ENCODE results near the gene KIF26B.

Gene KIF26B

GRCh38 chr1:245229051-245229450 lies 74.3 kb downstream of the KIF26B start:
- no peak overlapping the region for H3K27ac ChIP-seq (ENCODE audit: low read depth, low read length)
- H3K36me3 ChIP-seq (ENCODE audit: insufficient read depth, low read length): no peaks in the 10 kb centered on the region
- H3K9me3 ChIP-seq (ENCODE audit: low read length): no peaks in the 10 kb centered on the region
- H3K4me3 ChIP-seq (ENCODE audit: low read depth in 1 of 2, low read length in 2 of 2): no peak overlapping the region
- no peaks in the 10 kb centered on the region for H3K27me3 ChIP-seq (ENCODE audit: control insufficient read depth in 1 of 2, insufficient read depth in 2 of 2, low read length in 2 of 2)
- H3K9ac ChIP-seq (ENCODE audit: low read length): no peak overlapping the region
- no peaks in the 10 kb centered on the region for H3K4me1 ChIP-seq (ENCODE audit: insufficient read depth, low read length)

GRCh38 chr1:245232931-245233330 lies 78.1 kb downstream of the KIF26B start:
- Histone ChIP-seq H3K27ac (ENCODE audit: low read depth, low read length) (no peak overlapping the region), H3K36me3 (ENCODE audit: insufficient read depth, low read length) (no peaks in the 10 kb centered on the region), H3K9me3 (ENCODE audit: low read length) (no peaks in the 10 kb centered on the region), H3K9ac (ENCODE audit: low read length) (no peak overlapping the region), H3K27me3 (ENCODE audit: control insufficient read depth in 1 of 2, insufficient read depth in 2 of 2, low read length in 2 of 2) (no peaks in the 10 kb centered on the region), H3K4me3 (ENCODE audit: low read depth in 1 of 2, low read length in 2 of 2) (no peak overlapping the region), H3K4me1 (ENCODE audit: insufficient read depth, low read length) (no peaks in the 10 kb centered on the region)

DNA sequence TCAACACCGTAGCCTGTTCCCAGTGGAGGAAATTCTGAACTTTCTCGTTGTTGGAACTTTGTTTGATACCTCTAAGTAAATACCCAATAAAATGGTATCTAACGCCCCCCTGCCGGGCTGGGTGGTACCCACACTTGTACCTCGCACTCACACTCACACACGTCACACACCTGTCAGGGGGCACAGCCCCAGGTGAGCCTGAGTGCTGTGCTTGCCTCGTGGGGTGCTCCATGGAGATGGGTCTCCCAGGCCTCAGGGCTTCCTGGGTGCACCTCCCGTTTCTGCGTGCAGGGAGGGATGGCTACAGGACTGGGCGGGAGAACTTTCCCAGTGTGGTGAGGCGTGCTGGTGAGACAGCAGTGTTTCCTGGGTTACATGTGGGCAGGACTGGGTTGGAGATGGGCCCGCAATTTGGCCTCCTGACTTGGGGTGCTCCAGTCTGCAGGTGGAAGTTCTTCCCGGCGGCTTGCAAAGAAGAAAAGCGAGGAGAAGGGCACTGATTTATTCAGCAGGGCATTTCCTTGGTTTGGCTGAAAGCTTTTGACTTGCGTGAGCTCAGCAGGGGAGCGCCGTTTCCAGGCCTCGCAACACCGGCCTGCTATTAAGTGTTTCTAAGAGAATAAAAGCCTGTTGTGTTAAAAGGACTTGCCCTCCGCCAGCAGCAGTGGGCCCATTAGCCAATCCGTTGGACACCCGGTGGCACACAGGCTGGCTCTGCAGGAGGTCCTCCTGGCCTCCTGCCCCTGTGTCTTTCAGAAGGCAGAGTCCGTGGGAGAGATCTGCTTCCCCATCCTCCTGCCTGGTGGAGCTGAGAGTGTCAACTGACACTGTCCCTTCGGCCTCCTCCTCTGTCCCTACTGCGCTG lies 79.7 kb downstream of the KIF26B start:
- H3K4me1 ChIP-seq (ENCODE audit: insufficient read depth, low read length): no peaks in the 10 kb centered on the region
- H3K27me3 ChIP-seq (ENCODE audit: control insufficient read depth in 1 of 2, insufficient read depth in 2 of 2, low read length in 2 of 2): no peaks in the 10 kb centered on the region
- H3K27ac ChIP-seq (ENCODE audit: low read depth, low read length): no peak overlapping the region
- H3K4me3 ChIP-seq (ENCODE audit: low read depth in 1 of 2, low read length in 2 of 2): no peak overlapping the region
- no peak overlapping the region for H3K9ac ChIP-seq (ENCODE audit: low read length)
- H3K36me3 ChIP-seq (ENCODE audit: insufficient read depth, low read length): no peaks in the 10 kb centered on the region
- no peaks in the 10 kb centered on the region for H3K9me3 ChIP-seq (ENCODE audit: low read length)

GRCh38 chr1:245235156-245235555 lies 80.4 kb downstream of the KIF26B start:
- H3K27me3 ChIP-seq (ENCODE audit: control insufficient read depth in 1 of 2, insufficient read depth in 2 of 2, low read length in 2 of 2): no peaks in the 10 kb centered on the region
- H3K9ac ChIP-seq (ENCODE audit: low read length): no peak overlapping the region
- no peaks in the 10 kb centered on the region for H3K9me3 ChIP-seq (ENCODE audit: low read length)
- H3K4me1 ChIP-seq (ENCODE audit: insufficient read depth, low read length): no peaks in the 10 kb centered on the region
- no peak overlapping the region for H3K27ac ChIP-seq (ENCODE audit: low read depth, low read length)
- no peaks in the 10 kb centered on the region for H3K36me3 ChIP-seq (ENCODE audit: insufficient read depth, low read length)
- no peak overlapping the region for H3K4me3 ChIP-seq (ENCODE audit: low read depth in 1 of 2, low read length in 2 of 2)

- Histone ChIP-seq H3K9ac (ENCODE audit: low read length) (no peak overlapping the region), H3K9me3 (ENCODE audit: low read length) (no peaks in the 10 kb centered on the region), H3K36me3 (ENCODE audit: insufficient read depth, low read length) (no peaks in the 10 kb centered on the region), H3K4me1 (ENCODE audit: insufficient read depth, low read length) (no peaks in the 10 kb centered on the region), H3K27me3 (ENCODE audit: control insufficient read depth in 1 of 2, insufficient read depth in 2 of 2, low read length in 2 of 2) (no peaks in the 10 kb centered on the region), H3K27ac (ENCODE audit: low read depth, low read length) (no peak overlapping the region), H3K4me3 (ENCODE audit: low read depth in 1 of 2, low read length in 2 of 2) (no peak overlapping the region)
These were observed 85.9 kb downstream of the KIF26B start for GRCh38 chr1:245240648-245241165.

GRCh38 chr1:245241526-245242130 lies 86.8 kb downstream of the KIF26B start:
- Histone ChIP-seq H3K27me3 (ENCODE audit: control insufficient read depth in 1 of 2, insufficient read depth in 2 of 2, low read length in 2 of 2) (no peaks in the 10 kb centered on the region), H3K4me1 (ENCODE audit: insufficient read depth, low read length) (no peaks in the 10 kb centered on the region), H3K9ac (ENCODE audit: low read length) (no peak overlapping the region), H3K9me3 (ENCODE audit: low read length) (no peaks in the 10 kb centered on the region), H3K4me3 (ENCODE audit: low read depth in 1 of 2, low read length in 2 of 2) (no peak overlapping the region), H3K36me3 (ENCODE audit: insufficient read depth, low read length) (no peaks in the 10 kb centered on the region), H3K27ac (ENCODE audit: low read depth, low read length) (no peak overlapping the region)

DNA sequence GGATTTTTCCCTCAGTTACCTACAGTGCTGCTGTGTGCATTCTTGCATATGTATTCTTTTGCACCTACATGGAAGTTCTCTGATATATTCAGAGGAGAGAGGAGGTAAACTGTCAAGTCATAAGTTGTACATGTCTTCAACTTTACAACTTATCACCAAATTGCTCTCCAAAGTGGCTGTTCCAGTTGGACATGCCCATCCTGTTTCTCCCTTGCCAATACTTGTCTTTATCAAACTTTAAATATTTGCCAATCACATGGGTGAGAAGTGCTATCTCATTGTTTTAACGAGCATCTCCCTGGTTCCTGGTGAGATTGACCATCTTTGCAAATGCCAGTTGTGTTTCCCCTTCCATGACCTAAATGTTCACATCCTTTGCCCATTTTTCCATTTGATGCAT lies 88.2 kb downstream of the KIF26B start:
- H3K36me3 ChIP-seq (ENCODE audit: insufficient read depth, low read length): no peaks in the 10 kb centered on the region
- no peak overlapping the region for H3K27ac ChIP-seq (ENCODE audit: low read depth, low read length)
- no peaks in the 10 kb centered on the region for H3K27me3 ChIP-seq (ENCODE audit: control insufficient read depth in 1 of 2, insufficient read depth in 2 of 2, low read length in 2 of 2)
- no peak overlapping the region for H3K9ac ChIP-seq (ENCODE audit: low read length)
- H3K4me3 ChIP-seq (ENCODE audit: low read depth in 1 of 2, low read length in 2 of 2): no peak overlapping the region
- peaks cover 4% of the 10 kb centered on the region for H3K4me1 ChIP-seq (ENCODE audit: insufficient read depth, low read length)
- H3K9me3 ChIP-seq (ENCODE audit: low read length): no peaks in the 10 kb centered on the region

DNA sequence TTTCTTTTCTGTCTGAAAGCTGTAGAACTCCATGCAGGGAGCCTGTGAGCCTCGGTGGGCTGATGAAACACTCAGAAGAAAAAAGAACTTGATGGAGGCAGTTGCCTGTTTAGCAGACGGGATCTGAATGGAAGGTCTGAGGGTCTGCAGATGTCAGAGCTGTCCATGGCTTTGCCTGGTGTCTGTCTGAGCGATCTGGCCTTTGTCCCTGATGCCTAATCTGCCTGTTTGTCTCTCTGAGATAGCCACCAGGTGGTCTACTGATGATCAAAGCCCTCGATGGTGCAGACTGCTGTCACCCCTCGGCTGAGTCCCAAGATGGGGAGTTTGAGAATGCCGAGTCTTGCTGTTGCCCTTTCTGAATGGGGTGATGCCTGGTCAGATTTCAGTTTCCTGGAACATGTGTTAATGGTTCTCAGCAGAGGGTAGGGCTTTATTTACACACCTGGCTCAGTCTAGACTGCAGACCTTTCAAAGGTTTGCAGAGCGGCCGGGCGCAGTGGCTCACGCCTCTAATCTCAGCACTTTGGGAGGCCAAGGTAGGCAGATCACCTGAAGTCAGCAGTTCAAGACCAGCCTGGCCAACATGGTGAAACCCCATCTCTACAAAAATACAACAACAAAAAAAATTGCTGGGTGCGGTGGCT lies 90.4 kb downstream of the KIF26B start:
- Histone ChIP-seq H3K4me3 (ENCODE audit: low read depth in 1 of 2, low read length in 2 of 2) (no peak overlapping the region), H3K9me3 (ENCODE audit: low read length) (no peaks in the 10 kb centered on the region), H3K9ac (ENCODE audit: low read length) (no peak overlapping the region), H3K27me3 (ENCODE audit: control insufficient read depth in 1 of 2, insufficient read depth in 2 of 2, low read length in 2 of 2) (no peaks in the 10 kb centered on the region), H3K27ac (ENCODE audit: low read depth, low read length) (no peak overlapping the region), H3K4me1 (ENCODE audit: insufficient read depth, low read length) (peaks cover 4% of the 10 kb centered on the region), H3K36me3 (ENCODE audit: insufficient read depth, low read length) (no peaks in the 10 kb centered on the region)

GRCh38 chr1:245246433-245246832 lies 91.6 kb downstream of the KIF26B start:
- no peaks in the 10 kb centered on the region for H3K27me3 ChIP-seq (ENCODE audit: control insufficient read depth in 1 of 2, insufficient read depth in 2 of 2, low read length in 2 of 2)
- H3K4me3 ChIP-seq (ENCODE audit: low read depth in 1 of 2, low read length in 2 of 2): no peak overlapping the region
- no peak overlapping the region for H3K9ac ChIP-seq (ENCODE audit: low read length)
- H3K9me3 ChIP-seq (ENCODE audit: low read length): no peaks in the 10 kb centered on the region
- no peaks in the 10 kb centered on the region for H3K36me3 ChIP-seq (ENCODE audit: insufficient read depth, low read length)
- peaks cover 4% of the 10 kb centered on the region for H3K4me1 ChIP-seq (ENCODE audit: insufficient read depth, low read length)
- no peak overlapping the region for H3K27ac ChIP-seq (ENCODE audit: low read depth, low read length)

GRCh38 chr1:245247356-245247755 lies 92.6 kb downstream of the KIF26B start:
- Histone ChIP-seq H3K4me3 (ENCODE audit: low read depth in 1 of 2, low read length in 2 of 2) (no peak overlapping the region), H3K27me3 (ENCODE audit: control insufficient read depth in 1 of 2, insufficient read depth in 2 of 2, low read length in 2 of 2) (no peaks in the 10 kb centered on the region), H3K36me3 (ENCODE audit: insufficient read depth, low read length) (no peaks in the 10 kb centered on the region), H3K4me1 (ENCODE audit: insufficient read depth, low read length) (peaks cover 4% of the 10 kb centered on the region), H3K9me3 (ENCODE audit: low read length) (no peaks in the 10 kb centered on the region), H3K9ac (ENCODE audit: low read length) (no peak overlapping the region), H3K27ac (ENCODE audit: low read depth, low read length) (no peak overlapping the region)

DNA sequence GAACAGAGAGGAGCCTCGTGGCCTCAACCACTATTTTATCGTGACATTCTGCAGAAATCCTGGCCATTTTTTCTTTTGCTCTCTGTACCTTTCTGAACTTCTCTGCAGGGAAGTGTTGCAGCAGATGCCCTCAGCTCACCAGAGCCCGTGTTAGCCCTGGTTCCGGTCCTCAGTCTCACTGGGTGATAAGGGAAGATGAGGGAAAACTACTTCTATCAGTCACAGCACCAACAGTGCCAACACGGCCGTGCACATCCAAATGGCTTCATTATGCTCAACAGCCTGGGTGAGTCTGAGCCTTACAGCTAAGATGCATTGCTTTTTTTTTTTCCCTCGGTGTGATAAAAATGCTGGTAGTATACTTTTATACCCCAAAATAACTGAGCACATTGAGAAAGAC lies 93.0 kb downstream of the KIF26B start:
- Histone ChIP-seq H3K27me3 (ENCODE audit: control insufficient read depth in 1 of 2, insufficient read depth in 2 of 2, low read length in 2 of 2) (no peaks in the 10 kb centered on the region), H3K36me3 (ENCODE audit: insufficient read depth, low read length) (no peaks in the 10 kb centered on the region), H3K4me3 (ENCODE audit: low read depth in 1 of 2, low read length in 2 of 2) (peak overlapping the region in 1 of 2 donors; percentile 47), H3K9me3 (ENCODE audit: low read length) (no peaks in the 10 kb centered on the region), H3K9ac (ENCODE audit: low read length) (no peak overlapping the region), H3K4me1 (ENCODE audit: insufficient read depth, low read length) (peaks cover 4% of the 10 kb centered on the region), H3K27ac (ENCODE audit: low read depth, low read length) (no peak overlapping the region)

Measured in muscle layer of colon (tissue), 2 donors.